Stimulated activated CD8-positive, alpha-beta memory T cell treated with anti-CD3 and anti-CD28 coated beads, Interleukin-4, amount 100 ng/mL, for 4 hours (primary cell): ENCODE results near the gene UCP2.
"Not testable (repeated sequence)": the region's sequence is repeated elsewhere in the genome, so short reads cannot be mapped to it uniquely, and the experiment has no call there.

Source experiments
- DNase-seq, 2 donors: peaks; one replicate each; pipeline ENCODE4 v3.0.0-alpha.2; 2020; ENCODE audit warnings: low read depth in 2 of 2, low spot score in 1 of 2

UCP2 gene

GRCh38 chr11:73946798-73947458 lies 35.7 kb downstream of the UCP2 start:
- DNase-seq, result no peak

- DNase-seq, result no peak
Observed at GRCh38 chr11:73945396-73945795, 37.2 kb downstream of the UCP2 start.

GRCh38 chr11:73944901-73945300 lies 37.7 kb downstream of the UCP2 start:
- no peak for DNase-seq

GRCh38 chr11:73944085-73944484 lies 38.6 kb downstream of the UCP2 start:
- no peak for DNase-seq

- no peak for DNase-seq
Observed at GRCh38 chr11:73942010-73942409, 40.6 kb downstream of the UCP2 start.

GRCh38 chr11:73940801-73941570 lies 41.7 kb downstream of the UCP2 start:
- no peak for DNase-seq

GRCh38 chr11:73939096-73939495 lies 43.5 kb downstream of the UCP2 start:
- no peak for DNase-seq

GRCh38 chr11:73936047-73936446 lies 46.6 kb downstream of the UCP2 start:
- DNase-seq, result not testable (repeated sequence)

GRCh38 chr11:73932781-73933180 lies 49.9 kb downstream of the UCP2 start:
- DNase-seq, result no peak

GRCh38 chr11:73931951-73932350 lies 50.7 kb downstream of the UCP2 start:
- DNase-seq, result no peak

GRCh38 chr11:73931039-73931645 lies 51.5 kb downstream of the UCP2 start:
- no peak for DNase-seq

GRCh38 chr11:73929388-73929787 lies 53.3 kb downstream of the UCP2 start:
- DNase-seq, result no peak
